IMR-90 (cell line): ENCODE measurements around the gene KYNU.

Experiments used
- POLR2A ChIP-seq: IDR thresholded peaks from 2 replicates; pipeline ENCODE4 v1.6.1; 2012; ENCODE audit warnings: mild to moderate bottlenecking, low read depth, low read length
- RAD21 ChIP-seq: IDR thresholded peaks from 2 replicates; pipeline ENCODE4 v1.6.1; 2012; ENCODE audit warnings: low read length, improper control_type of control experiment
- TF ChIP-seq, protein P1 (sequence below): fragments of 150-350 bp; IDR thresholded peaks from 2 replicates; pipeline ENCODE4 v1.6.1; 2017; ENCODE audit warnings: mild to moderate bottlenecking, antibody characterized with exemption, low read length, low read depth
- TF ChIP-seq, protein P2 (sequence below): conservative IDR thresholded peaks from 2 replicates; pipeline ENCODE4 v1.5.1; 2012; ENCODE audit warnings: mild to moderate bottlenecking, low read depth, low read length, improper control_type of control experiment

DNA sequence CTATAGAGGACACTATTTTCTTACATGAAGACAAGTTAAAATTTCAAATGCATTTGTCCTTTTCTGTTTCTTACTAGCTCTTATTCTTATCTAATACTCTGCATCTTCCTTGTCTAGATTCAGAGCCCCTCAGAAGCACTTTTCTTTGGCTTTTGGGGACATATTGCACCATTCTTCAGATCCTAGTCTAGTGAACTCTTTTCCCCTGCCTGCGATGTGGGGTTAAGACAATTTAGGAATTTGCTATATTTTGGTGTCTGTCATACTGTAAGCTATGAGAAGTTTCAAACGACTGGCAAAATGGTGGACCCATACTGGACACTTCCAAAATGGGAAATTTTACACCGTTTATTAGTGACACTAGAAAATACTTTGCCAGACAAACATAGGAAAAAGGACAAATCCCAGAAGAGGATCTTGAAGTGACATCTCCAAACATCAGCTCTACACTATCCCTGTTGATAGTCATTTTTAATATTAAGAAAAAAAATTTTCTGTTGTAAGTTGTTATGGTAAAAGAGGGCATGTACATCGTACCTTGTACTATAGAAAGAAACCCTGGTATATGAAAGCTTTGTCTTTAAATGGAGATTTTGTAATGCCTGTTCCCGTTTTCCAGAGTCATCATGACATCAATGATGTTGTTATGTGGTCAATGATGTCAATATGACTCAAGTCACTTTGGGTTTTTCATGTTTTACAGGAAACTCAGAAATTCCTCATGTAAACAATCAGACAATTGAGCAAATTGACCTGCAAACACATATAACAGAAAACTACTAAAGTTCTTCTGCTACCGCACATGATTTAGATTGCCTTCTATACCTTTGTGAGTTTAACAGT is 4.4 kb upstream of the KYNU start:
- TF ChIP-seq POLR2A = peak; percentile 2; the same call in 1 of the 2 replicates
- no peak for TF ChIP-seq RAD21
- TF ChIP-seq, protein P1, sequence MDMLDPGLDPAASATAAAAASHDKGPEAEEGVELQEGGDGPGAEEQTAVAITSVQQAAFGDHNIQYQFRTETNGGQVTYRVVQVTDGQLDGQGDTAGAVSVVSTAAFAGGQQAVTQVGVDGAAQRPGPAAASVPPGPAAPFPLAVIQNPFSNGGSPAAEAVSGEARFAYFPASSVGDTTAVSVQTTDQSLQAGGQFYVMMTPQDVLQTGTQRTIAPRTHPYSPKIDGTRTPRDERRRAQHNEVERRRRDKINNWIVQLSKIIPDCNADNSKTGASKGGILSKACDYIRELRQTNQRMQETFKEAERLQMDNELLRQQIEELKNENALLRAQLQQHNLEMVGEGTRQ = no peak
- TF ChIP-seq, protein P2, sequence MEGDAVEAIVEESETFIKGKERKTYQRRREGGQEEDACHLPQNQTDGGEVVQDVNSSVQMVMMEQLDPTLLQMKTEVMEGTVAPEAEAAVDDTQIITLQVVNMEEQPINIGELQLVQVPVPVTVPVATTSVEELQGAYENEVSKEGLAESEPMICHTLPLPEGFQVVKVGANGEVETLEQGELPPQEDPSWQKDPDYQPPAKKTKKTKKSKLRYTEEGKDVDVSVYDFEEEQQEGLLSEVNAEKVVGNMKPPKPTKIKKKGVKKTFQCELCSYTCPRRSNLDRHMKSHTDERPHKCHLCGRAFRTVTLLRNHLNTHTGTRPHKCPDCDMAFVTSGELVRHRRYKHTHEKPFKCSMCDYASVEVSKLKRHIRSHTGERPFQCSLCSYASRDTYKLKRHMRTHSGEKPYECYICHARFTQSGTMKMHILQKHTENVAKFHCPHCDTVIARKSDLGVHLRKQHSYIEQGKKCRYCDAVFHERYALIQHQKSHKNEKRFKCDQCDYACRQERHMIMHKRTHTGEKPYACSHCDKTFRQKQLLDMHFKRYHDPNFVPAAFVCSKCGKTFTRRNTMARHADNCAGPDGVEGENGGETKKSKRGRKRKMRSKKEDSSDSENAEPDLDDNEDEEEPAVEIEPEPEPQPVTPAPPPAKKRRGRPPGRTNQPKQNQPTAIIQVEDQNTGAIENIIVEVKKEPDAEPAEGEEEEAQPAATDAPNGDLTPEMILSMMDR = no peak
